Dendritic cell treated with granulocyte-macrophage colony-stimulating factor and Interleukin-4, amounts not matched to agents 40 ng/mL and 50 ng/mL, for 4 days (primary cell): ENCODE data around the gene NR2C2.

Experiments used
- H3K27ac Mint-ChIP-seq: one replicate; pipeline ENCODE4 v1.8.0; 2022; ENCODE audit warnings: mild to moderate bottlenecking, mixed read lengths
- H3K27me3 Mint-ChIP-seq: one replicate; pipeline ENCODE4 v1.8.0; 2022; ENCODE audit warnings: mild to moderate bottlenecking, mixed read lengths
- H3K36me3 Mint-ChIP-seq: one replicate; pipeline ENCODE4 v1.8.0; 2022; ENCODE audit warnings: low read depth, mixed read lengths
- H3K4me1 Mint-ChIP-seq: one replicate; pipeline ENCODE4 v1.8.0; 2022; ENCODE audit warnings: low read depth, mixed read lengths
- H3K4me3 Mint-ChIP-seq: one replicate; pipeline ENCODE4 v1.8.0; 2022; ENCODE audit warnings: mild to moderate bottlenecking, moderate library complexity, mixed read lengths
- H3K9me3 Mint-ChIP-seq: one replicate; pipeline ENCODE4 v1.8.0; 2022; ENCODE audit warnings: mixed read lengths
- intact Hi-C: fragments of 100-400 bp; cut with micrococcal nuclease; formaldehyde crosslinking; loops from one replicate; pipeline ENCODE4 v1.15.0; 2022

The NR2C2 gene

DNA sequence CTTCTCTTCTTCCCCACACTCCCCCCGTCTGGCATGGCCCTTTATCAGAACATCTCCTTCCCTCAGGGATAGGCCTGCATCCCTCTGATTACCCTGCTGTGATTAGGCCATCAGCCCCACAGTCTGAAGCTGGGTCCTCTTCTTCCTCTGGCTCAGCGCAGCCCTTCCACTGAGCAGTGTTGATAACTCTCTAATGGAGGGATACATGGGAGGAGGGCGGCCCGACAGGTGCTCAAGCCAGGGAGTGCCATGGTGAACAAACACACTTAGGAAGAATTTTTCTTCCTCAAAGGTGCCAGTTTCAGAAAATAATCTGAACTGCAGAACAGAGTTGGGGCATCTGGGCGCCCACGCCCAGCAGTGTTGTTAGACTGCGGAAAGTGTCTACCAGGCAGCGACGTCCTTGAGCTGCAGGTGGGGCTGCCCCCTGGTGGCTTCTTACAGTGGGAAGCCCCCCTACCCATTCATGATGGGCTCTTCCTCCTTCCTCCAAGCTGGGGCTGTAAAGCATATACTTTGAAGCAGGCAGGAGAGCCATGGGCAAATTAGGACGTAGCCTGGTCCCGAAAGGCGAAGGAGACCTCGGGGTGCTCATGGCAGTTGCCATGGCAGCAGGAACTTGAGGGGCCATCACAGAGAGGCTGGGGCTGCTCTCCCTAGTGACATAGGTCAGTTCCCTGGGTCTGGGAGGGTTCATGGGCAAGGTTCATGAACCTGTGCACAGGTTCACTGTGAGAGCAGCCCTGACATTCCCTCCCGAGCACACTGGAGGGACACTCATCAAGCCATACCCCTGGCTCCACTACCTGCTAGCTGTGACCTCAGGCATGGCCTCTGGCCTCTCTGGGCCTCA is 33.2 kb upstream of the NR2C2 start:
- H3K4me3 Mint-ChIP-seq = no peak overlapping the region
- intact Hi-C loops = no loop called here
- H3K9me3 Mint-ChIP-seq = no peaks in the 10 kb centered on the region
- no peaks in the 10 kb centered on the region for H3K36me3 Mint-ChIP-seq
- H3K4me1 Mint-ChIP-seq = no peaks in the 10 kb centered on the region
- no peaks in the 10 kb centered on the region for H3K27me3 Mint-ChIP-seq
- H3K27ac Mint-ChIP-seq = no peak overlapping the region

DNA sequence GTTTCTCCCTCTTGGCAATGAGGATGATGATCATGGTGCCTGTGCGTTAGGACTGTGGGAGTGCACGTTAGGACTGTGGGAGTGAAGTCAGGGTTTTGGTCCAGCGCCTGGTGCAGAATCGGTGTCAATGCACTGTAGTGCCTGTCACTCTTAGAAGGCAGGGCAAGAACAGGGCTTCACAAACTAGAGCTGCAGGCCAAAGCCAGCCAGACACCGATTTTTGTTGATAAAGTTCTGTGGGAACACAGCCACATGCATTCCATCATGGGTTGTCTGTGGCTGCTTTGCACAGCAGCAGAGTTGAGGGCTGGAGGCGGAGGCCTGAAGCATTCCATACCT is 32.6 kb upstream of the NR2C2 start:
- Mint-ChIP-seq H3K4me3 (no peak overlapping the region), H3K9me3 (no peaks in the 10 kb centered on the region), H3K27me3 (no peaks in the 10 kb centered on the region), H3K4me1 (no peaks in the 10 kb centered on the region), H3K27ac (no peak overlapping the region), H3K36me3 (no peaks in the 10 kb centered on the region)
- intact Hi-C loops = no loop called here

- H3K36me3 Mint-ChIP-seq = no peaks in the 10 kb centered on the region
- H3K27me3 Mint-ChIP-seq = no peaks in the 10 kb centered on the region
- intact Hi-C loops = no loop called here
- no peaks in the 10 kb centered on the region for H3K9me3 Mint-ChIP-seq
- no peak overlapping the region for H3K4me3 Mint-ChIP-seq
- H3K27ac Mint-ChIP-seq = no peak overlapping the region
- no peaks in the 10 kb centered on the region for H3K4me1 Mint-ChIP-seq
Measured at GRCh38 chr3:14915636-14916222, 31.7 kb upstream of the NR2C2 start.

DNA sequence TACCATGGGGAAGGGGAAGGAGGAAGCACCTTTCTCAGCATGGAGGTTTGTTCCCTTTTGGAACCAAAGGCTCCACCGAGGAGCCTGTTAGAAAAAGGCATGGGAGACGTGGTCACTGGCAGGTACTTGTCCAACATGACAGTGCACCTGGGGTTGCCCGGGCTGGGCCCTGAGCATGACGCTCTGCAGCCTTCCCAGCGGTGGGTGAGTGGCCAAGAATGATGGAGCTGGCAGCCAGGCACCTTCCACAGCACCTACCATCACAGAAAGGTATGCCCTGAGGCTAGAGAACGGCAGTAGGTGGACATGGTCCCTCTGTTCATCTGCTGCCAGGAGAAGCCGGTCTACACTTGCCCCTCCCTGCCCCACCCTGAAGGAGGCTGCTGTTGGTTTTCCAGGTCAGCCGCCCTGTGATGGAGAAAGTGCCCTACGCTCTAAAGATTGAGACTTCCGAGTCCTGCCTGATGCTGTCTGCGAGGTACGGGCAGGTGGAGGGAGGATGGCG is 29.0 kb upstream of the NR2C2 start:
- no peaks in the 10 kb centered on the region for H3K27me3 Mint-ChIP-seq
- no peak overlapping the region for H3K4me3 Mint-ChIP-seq
- no peaks in the 10 kb centered on the region for H3K4me1 Mint-ChIP-seq
- H3K27ac Mint-ChIP-seq = no peak overlapping the region
- intact Hi-C loops = no loop called here
- no peaks in the 10 kb centered on the region for H3K36me3 Mint-ChIP-seq
- H3K9me3 Mint-ChIP-seq = no peaks in the 10 kb centered on the region

DNA sequence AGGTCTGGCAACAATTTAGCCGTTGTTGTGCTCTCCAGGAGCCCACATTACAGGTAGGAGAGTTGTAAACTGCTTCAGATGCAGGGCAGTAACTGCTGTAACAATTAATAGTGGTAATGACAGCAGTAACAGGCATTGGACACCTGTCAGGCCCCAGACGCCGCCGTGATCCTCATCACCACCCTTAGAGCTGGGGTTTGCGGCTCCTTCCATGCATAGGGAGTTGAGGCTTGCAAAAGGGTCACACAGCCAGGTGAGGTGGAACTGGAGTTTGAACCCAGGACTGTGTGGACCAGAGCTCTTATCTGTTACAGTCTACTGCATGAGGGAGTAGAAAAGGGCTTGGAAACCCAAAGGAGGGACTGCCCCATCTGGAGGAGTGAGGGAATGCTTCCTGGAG is 26.8 kb upstream of the NR2C2 start:
- Mint-ChIP-seq H3K36me3 (no peaks in the 10 kb centered on the region), H3K27ac (no peak overlapping the region), H3K4me1 (no peaks in the 10 kb centered on the region), H3K4me3 (no peak overlapping the region), H3K27me3 (no peaks in the 10 kb centered on the region), H3K9me3 (no peaks in the 10 kb centered on the region)
- intact Hi-C loops = loop anchor here (2.0 kb wide), 1 partner anchor 248 kb away; no protein-coding TSS in a partner anchor

GRCh38 chr3:14921034-14921616 is 26.3 kb upstream of the NR2C2 start:
- Mint-ChIP-seq H3K27me3 (no peaks in the 10 kb centered on the region), H3K9me3 (no peaks in the 10 kb centered on the region), H3K4me1 (no peaks in the 10 kb centered on the region), H3K4me3 (no peak overlapping the region), H3K27ac (no peak overlapping the region), H3K36me3 (no peaks in the 10 kb centered on the region)
- intact Hi-C loops = loop anchor here (1.0 to 2.0 kb wide), 3 partner anchors 130 to 287 kb away; no protein-coding TSS in a partner anchor

GRCh38 chr3:14921811-14922705 is 25.3 kb upstream of the NR2C2 start:
- Mint-ChIP-seq H3K27me3 (no peaks in the 10 kb centered on the region), H3K4me3 (no peak overlapping the region), H3K9me3 (no peaks in the 10 kb centered on the region), H3K27ac (no peak overlapping the region), H3K36me3 (no peaks in the 10 kb centered on the region), H3K4me1 (no peaks in the 10 kb centered on the region)
- intact Hi-C loops = loop anchor here (1.0 to 2.0 kb wide), 3 partner anchors 131 to 288 kb away; no protein-coding TSS in a partner anchor

GRCh38 chr3:14922863-14923262 is 24.5 kb upstream of the NR2C2 start:
- Mint-ChIP-seq H3K36me3 (no peaks in the 10 kb centered on the region), H3K27me3 (no peaks in the 10 kb centered on the region), H3K27ac (no peak overlapping the region), H3K9me3 (no peaks in the 10 kb centered on the region), H3K4me1 (no peaks in the 10 kb centered on the region), H3K4me3 (no peak overlapping the region)
- intact Hi-C loops = no loop called here

DNA sequence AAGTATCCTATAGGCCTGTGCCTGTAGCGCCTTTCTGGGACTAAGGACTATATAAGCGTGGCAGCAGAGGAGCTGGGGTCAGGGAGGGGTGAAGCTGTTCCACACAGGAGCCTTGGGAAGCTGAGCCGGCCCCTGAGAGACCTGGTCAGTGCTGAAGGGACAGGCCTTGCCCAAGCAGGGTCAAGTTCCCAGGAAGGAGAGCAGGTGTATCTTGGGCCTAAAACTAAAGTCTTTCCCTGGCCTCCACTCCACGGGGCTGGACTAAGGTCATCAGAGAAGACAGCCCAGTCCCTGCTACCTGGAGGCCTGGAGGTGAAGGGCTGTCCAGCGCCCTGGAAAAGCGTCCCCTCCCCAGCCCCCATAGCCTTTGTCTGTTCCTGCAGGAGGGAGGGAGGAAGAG is 23.9 kb upstream of the NR2C2 start:
- intact Hi-C loops = no loop called here
- H3K27ac Mint-ChIP-seq = no peak overlapping the region
- H3K4me3 Mint-ChIP-seq = no peak overlapping the region
- H3K9me3 Mint-ChIP-seq = no peaks in the 10 kb centered on the region
- H3K4me1 Mint-ChIP-seq = no peaks in the 10 kb centered on the region
- no peaks in the 10 kb centered on the region for H3K27me3 Mint-ChIP-seq
- H3K36me3 Mint-ChIP-seq = no peaks in the 10 kb centered on the region

DNA sequence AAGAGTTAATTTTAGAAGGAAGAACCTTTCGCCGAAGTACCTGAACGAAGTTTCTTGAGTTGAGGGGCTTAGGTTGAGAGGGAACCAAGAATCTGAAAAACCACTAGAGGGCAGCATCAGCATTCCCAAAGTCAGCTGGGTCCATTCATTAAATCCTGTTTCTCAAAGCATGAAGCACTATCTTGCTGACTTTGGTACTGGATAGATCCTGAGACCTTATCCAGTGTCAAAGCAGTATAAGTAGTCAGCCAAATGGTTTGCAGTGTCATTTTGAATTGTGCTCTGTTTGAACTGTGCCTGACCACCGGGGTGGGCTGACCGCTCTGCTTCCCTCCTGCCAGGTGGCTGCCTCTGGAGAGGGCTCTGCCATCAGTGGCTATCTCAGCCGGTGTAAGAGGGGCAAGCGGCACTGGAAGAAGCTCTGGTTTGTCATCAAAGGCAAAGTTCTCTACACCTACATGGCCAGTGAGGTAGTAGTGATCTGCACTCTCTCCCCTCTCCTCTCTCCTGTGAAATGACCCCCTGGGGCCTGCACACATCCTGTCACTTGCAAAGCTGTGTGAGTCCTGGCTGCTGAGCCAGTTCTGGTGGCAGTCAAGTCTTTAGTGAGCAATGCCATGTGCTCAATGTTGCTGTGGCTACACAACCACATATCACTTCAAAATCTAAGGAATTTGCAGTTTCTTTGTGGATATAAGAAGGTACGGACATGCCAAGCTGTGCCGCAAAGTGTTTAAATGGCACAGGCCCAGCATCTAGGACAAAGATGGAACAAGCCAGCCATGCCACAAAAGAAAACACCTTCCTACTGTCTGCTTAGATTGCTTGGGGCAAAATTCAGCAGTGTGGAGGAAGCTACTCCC is 21.4 kb upstream of the NR2C2 start:
- no peaks in the 10 kb centered on the region for H3K9me3 Mint-ChIP-seq
- intact Hi-C loops = loop anchor here (5.0 kb wide), 1 partner anchor 86 kb away; no protein-coding TSS in a partner anchor
- H3K27me3 Mint-ChIP-seq = no peaks in the 10 kb centered on the region
- H3K36me3 Mint-ChIP-seq = no peaks in the 10 kb centered on the region
- H3K4me3 Mint-ChIP-seq = no peak overlapping the region
- no peak overlapping the region for H3K27ac Mint-ChIP-seq
- no peaks in the 10 kb centered on the region for H3K4me1 Mint-ChIP-seq

GRCh38 chr3:14926592-14926991 is 20.8 kb upstream of the NR2C2 start:
- no peaks in the 10 kb centered on the region for H3K9me3 Mint-ChIP-seq
- H3K27me3 Mint-ChIP-seq = no peaks in the 10 kb centered on the region
- H3K4me3 Mint-ChIP-seq = no peak overlapping the region
- H3K27ac Mint-ChIP-seq = no peak overlapping the region
- H3K36me3 Mint-ChIP-seq = no peaks in the 10 kb centered on the region
- H3K4me1 Mint-ChIP-seq = no peaks in the 10 kb centered on the region
- intact Hi-C loops = loop anchor here (5.0 kb wide), 1 partner anchor 86 kb away; no protein-coding TSS in a partner anchor

GRCh38 chr3:14927308-14927707 is 20.1 kb upstream of the NR2C2 start:
- H3K9me3 Mint-ChIP-seq = no peaks in the 10 kb centered on the region

More at GRCh38 chr3:14927308-14927707, 20.1 kb upstream of the NR2C2 start:
- Mint-ChIP-seq H3K36me3 (no peaks in the 10 kb centered on the region), H3K4me3 (no peak overlapping the region), H3K4me1 (no peaks in the 10 kb centered on the region), H3K27ac (no peak overlapping the region), H3K27me3 (no peaks in the 10 kb centered on the region)
- intact Hi-C loops = loop anchor here (5.0 kb wide), 1 partner anchor 85 kb away; no protein-coding TSS in a partner anchor
